Measurements from ENCODE around the gene TOP3B. TPM values are rescaled to one million over a fixed set of nuclear protein-coding genes. Genes with fewer than 3 reads are reported as not detected.

The TOP3B gene
- total and polyA plus RNA-seq, 9 of the 15 experiments (the other 6 are each of a cell fraction or from before 2014, with no cell fraction given), result 3.0 to 188 (median 112) TPM

DNA sequence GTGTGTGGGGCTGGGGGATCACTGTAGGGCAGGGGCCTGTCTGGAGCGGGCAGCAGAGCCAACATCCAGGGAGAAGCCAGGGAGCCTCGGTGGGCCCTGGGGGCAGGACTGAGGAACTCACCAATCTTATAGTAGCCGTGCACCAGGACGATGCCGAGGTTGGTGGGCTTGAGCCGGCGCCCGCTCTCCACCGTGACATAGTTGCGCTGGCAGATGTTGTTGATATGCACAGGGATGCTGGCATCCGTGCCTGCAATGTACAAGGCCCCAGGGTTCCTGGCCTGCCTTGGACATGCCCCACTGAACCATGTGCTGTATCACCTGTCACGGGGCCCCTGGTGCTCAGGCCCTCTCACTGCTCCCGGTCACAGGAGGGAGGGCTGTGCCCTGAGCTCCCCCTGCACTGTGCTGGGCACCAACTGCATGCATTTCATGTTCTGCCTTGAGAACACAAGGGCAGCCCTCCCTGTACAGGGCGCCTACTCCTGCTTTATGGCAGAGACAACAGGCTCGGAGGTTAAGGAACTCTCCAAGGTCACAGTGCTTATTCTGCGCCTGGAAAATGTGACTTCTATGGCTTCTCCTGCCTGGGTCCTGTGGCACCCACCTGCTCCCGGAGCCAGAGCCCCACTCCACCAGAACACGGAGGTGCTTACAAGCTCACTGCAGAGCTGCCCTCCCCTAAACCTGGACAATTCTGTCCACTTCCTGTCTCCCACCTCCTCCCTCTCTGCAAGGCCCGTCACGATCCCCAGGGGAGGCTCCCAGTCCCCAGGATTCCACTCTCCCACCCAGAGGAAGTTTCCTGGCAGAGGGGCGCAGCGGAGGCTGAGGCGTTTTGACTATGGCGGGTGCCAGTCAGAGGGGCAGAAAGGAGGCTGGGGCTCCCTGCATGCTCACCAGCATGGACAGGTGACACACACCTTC lies 22.1 kb downstream of the TOP3B start (continued):
- TF ChIP-seq, protein P1, sequence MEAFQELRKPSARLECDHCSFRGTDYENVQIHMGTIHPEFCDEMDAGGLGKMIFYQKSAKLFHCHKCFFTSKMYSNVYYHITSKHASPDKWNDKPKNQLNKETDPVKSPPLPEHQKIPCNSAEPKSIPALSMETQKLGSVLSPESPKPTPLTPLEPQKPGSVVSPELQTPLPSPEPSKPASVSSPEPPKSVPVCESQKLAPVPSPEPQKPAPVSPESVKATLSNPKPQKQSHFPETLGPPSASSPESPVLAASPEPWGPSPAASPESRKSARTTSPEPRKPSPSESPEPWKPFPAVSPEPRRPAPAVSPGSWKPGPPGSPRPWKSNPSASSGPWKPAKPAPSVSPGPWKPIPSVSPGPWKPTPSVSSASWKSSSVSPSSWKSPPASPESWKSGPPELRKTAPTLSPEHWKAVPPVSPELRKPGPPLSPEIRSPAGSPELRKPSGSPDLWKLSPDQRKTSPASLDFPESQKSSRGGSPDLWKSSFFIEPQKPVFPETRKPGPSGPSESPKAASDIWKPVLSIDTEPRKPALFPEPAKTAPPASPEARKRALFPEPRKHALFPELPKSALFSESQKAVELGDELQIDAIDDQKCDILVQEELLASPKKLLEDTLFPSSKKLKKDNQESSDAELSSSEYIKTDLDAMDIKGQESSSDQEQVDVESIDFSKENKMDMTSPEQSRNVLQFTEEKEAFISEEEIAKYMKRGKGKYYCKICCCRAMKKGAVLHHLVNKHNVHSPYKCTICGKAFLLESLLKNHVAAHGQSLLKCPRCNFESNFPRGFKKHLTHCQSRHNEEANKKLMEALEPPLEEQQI (IDR thresholded peaks at IDR 0.05), result no peak
- TF ChIP-seq NR2C2 (CRISPR knock-in tag; IDR thresholded peaks at IDR 0.05), result no peak
- no peak for TF ChIP-seq NR2C2 (tag; IDR thresholded peaks at IDR 0.05)
- TF ChIP-seq, protein P2, sequence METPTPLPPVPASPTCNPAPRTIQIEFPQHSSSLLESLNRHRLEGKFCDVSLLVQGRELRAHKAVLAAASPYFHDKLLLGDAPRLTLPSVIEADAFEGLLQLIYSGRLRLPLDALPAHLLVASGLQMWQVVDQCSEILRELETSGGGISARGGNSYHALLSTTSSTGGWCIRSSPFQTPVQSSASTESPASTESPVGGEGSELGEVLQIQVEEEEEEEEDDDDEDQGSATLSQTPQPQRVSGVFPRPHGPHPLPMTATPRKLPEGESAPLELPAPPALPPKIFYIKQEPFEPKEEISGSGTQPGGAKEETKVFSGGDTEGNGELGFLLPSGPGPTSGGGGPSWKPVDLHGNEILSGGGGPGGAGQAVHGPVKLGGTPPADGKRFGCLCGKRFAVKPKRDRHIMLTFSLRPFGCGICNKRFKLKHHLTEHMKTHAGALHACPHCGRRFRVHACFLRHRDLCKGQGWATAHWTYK (CRISPR knock-in tag; IDR thresholded peaks at IDR 0.05), result 0 out of 2 replicates have a peak, but pooled peaks have one; percentile 29
- no peak for TF ChIP-seq SRSF1 (IDR thresholded peaks at IDR 0.05; ENCODE audit: low read depth, low read length)
- no peak for TF ChIP-seq CBX3 (IDR thresholded peaks at IDR 0.05; ENCODE audit: borderline replicate concordance in 1 of 2, low read length in 2 of 2)
- no peak for TF ChIP-seq HNRNPL (IDR thresholded peaks at IDR 0.05; ENCODE audit: low read depth, low read length)
- TF ChIP-seq, protein P3, sequence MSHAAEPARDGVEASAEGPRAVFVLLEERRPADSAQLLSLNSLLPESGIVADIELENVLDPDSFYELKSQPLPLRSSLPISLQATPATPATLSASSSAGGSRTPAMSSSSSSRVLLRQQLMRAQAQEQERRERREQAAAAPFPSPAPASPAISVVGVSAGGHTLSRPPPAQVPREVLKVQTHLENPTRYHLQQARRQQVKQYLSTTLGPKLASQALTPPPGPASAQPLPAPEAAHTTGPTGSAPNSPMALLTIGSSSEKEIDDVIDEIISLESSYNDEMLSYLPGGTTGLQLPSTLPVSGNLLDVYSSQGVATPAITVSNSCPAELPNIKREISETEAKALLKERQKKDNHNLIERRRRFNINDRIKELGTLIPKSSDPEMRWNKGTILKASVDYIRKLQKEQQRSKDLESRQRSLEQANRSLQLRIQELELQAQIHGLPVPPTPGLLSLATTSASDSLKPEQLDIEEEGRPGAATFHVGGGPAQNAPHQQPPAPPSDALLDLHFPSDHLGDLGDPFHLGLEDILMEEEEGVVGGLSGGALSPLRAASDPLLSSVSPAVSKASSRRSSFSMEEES (CRISPR knock-in tag; IDR thresholded peaks at IDR 0.05), result no peak
- no peak for TF ChIP-seq ARNT (IDR thresholded peaks at IDR 0.05)
- no peak for TF ChIP-seq ZNF586 (CRISPR knock-in tag; conservative IDR thresholded peaks at IDR 0.05)
- TF ChIP-seq MYNN (IDR thresholded peaks at IDR 0.05), result peak; percentile 88; the same call in 1 of the 2 replicates
- TF ChIP-seq MYNN (CRISPR knock-in tag; IDR thresholded peaks at IDR 0.05), result peak; percentile 5; the same call in 1 of the 2 replicates
- TF ChIP-seq, protein P4, sequence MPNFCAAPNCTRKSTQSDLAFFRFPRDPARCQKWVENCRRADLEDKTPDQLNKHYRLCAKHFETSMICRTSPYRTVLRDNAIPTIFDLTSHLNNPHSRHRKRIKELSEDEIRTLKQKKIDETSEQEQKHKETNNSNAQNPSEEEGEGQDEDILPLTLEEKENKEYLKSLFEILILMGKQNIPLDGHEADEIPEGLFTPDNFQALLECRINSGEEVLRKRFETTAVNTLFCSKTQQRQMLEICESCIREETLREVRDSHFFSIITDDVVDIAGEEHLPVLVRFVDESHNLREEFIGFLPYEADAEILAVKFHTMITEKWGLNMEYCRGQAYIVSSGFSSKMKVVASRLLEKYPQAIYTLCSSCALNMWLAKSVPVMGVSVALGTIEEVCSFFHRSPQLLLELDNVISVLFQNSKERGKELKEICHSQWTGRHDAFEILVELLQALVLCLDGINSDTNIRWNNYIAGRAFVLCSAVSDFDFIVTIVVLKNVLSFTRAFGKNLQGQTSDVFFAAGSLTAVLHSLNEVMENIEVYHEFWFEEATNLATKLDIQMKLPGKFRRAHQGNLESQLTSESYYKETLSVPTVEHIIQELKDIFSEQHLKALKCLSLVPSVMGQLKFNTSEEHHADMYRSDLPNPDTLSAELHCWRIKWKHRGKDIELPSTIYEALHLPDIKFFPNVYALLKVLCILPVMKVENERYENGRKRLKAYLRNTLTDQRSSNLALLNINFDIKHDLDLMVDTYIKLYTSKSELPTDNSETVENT (CRISPR knock-in tag; IDR thresholded peaks at IDR 0.05), result no peak; the same call in 1 of the 2 replicates
- TF ChIP-seq, protein P5, sequence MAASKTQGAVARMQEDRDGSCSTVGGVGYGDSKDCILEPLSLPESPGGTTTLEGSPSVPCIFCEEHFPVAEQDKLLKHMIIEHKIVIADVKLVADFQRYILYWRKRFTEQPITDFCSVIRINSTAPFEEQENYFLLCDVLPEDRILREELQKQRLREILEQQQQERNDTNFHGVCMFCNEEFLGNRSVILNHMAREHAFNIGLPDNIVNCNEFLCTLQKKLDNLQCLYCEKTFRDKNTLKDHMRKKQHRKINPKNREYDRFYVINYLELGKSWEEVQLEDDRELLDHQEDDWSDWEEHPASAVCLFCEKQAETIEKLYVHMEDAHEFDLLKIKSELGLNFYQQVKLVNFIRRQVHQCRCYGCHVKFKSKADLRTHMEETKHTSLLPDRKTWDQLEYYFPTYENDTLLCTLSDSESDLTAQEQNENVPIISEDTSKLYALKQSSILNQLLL (CRISPR knock-in tag; IDR thresholded peaks at IDR 0.05; ENCODE audit: borderline replicate concordance), result no peak
- no peak for TF ChIP-seq HNRNPUL1 (IDR thresholded peaks at IDR 0.05; ENCODE audit: low read length)
- TF ChIP-seq, protein P6, sequence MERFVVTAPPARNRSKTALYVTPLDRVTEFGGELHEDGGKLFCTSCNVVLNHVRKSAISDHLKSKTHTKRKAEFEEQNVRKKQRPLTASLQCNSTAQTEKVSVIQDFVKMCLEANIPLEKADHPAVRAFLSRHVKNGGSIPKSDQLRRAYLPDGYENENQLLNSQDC (CRISPR knock-in tag; IDR thresholded peaks at IDR 0.05), result no peak
- no peak for TF ChIP-seq ZNF184 (CRISPR knock-in tag; IDR thresholded peaks at IDR 0.05)
- TF ChIP-seq SETDB1 (IDR thresholded peaks at IDR 0.05; ENCODE audit: low read length), result peak; percentile 46
